Keratinocyte (primary cell): Measurements from ENCODE around the gene PPP2R5B. TPM values are rescaled to one million over a fixed set of nuclear protein-coding genes. Genes with fewer than 3 reads are reported as not detected.

ENCODE experiments used
- DNase-seq: peaks from one replicate; pipeline ENCODE4 v3.0.0-alpha.2; 2011; ENCODE audit warnings: low read depth, missing footprints, low spot score
- FAIRE-seq: peaks from 2 replicates; lab custom pipeline; 2011; peaks lifted over from hg19 to GRCh38; lab: Jason Lieb, UNC
- H2AFZ ChIP-seq: 2 replicates; pipeline ENCODE4 v1.6.0; 2012; ENCODE audit warnings: low read length, control low read depth, inconsistent platforms; ENCODE audit not compliant: control insufficient read depth
- H3K27ac ChIP-seq: 2 replicates; pipeline ENCODE4 v1.5.1; 2011; ENCODE audit warnings: low read length; ENCODE audit not compliant: control insufficient read depth, insufficient read depth
- H3K27me3 ChIP-seq: 3 replicates; pipeline ENCODE4 v1.6.0; 2011; ENCODE audit warnings: low read length; ENCODE audit not compliant: control insufficient read depth, insufficient read depth; ENCODE audit errors: extremely low read depth
- H3K36me3 ChIP-seq, 2 experiments: 2 replicates in 1 of 2; 3 replicates in 1 of 2; pipeline ENCODE4 v1.5.1; 2011; ENCODE audit warnings: low read length in 2 of 2, mild to moderate bottlenecking in 1 of 2; ENCODE audit not compliant: control insufficient read depth in 2 of 2, insufficient read depth in 2 of 2; ENCODE audit errors: extremely low read depth in 1 of 2
- H3K4me1 ChIP-seq: 3 replicates; pipeline ENCODE4 v1.5.1; 2011; ENCODE audit warnings: low read length; ENCODE audit not compliant: control insufficient read depth, insufficient read depth; ENCODE audit errors: extremely low read depth
- H3K4me2 ChIP-seq: 3 replicates; pipeline ENCODE4 v1.6.0; 2011; ENCODE audit warnings: low read depth, low read length; ENCODE audit not compliant: control insufficient read depth, insufficient read depth; ENCODE audit errors: extremely low read depth
- H3K4me3 ChIP-seq, 3 experiments: fragments of 200-600 bp in 1 of 3; sonication (generic) in 1 of 3; 2 replicates in 2 of 3; 3 replicates in 1 of 3; pipeline ENCODE4 v1.5.1; 2011 to 2016; ENCODE audit warnings: low read length in 3 of 3, mild to moderate bottlenecking in 3 of 3, control low read depth in 2 of 3, inconsistent platforms in 1 of 3, low read depth in 1 of 3, mixed read lengths in 1 of 3, mixed run types in 1 of 3, moderate library complexity in 1 of 3; ENCODE audit not compliant: control insufficient read depth in 2 of 3, insufficient read depth in 2 of 3; ENCODE audit errors: extremely low read depth in 1 of 3
- H3K79me2 ChIP-seq: 2 replicates; pipeline ENCODE4 v1.6.0; 2012; ENCODE audit warnings: low read length; ENCODE audit not compliant: control insufficient read depth, insufficient read depth
- H3K9ac ChIP-seq: 3 replicates; pipeline ENCODE4 v1.6.0; 2011; ENCODE audit warnings: low read length; ENCODE audit not compliant: control insufficient read depth, insufficient read depth; ENCODE audit errors: extremely low read depth
- H3K9me1 ChIP-seq: 3 replicates; pipeline ENCODE4 v1.6.0; 2011; ENCODE audit warnings: low read length; ENCODE audit not compliant: control insufficient read depth, insufficient read depth; ENCODE audit errors: extremely low read depth
- H3K9me3 ChIP-seq: 2 replicates; pipeline ENCODE4 v1.5.1; 2012; ENCODE audit warnings: low read depth, low read length; ENCODE audit not compliant: control insufficient read depth
- H4K20me1 ChIP-seq: 3 replicates; pipeline ENCODE4 v1.6.0; 2011; ENCODE audit warnings: low read length; ENCODE audit not compliant: control insufficient read depth, insufficient read depth; ENCODE audit errors: extremely low read depth
- EZH2 ChIP-seq: IDR thresholded peaks from one replicate; pipeline ENCODE4 v1.6.1; 2012; ENCODE audit warnings: inconsistent platforms, mild to moderate bottlenecking, low read length, moderate library complexity
- dilution Hi-C: fragments of 300-500 bp; cut with MboI; formaldehyde crosslinking; loops from one replicate; pipeline ENCODE4 v1.7.0; 2020; ENCODE audit warnings: low sequenced_read_pairs; ENCODE audit not compliant: extremely low pct_ligation_motif_present
- polyA plus RNA-seq, 5 experiments: library from polyadenylated mRNA; depleted of rRNA in 3 of 5; stranded (reverse) in 3 of 5; stranded (forward) in 1 of 5; unstranded in 1 of 5; fragments of >200 nt; gene quantifications; 1 replicate in 1 of 5; 2 replicates in 3 of 5; 3 replicates in 1 of 5; pipeline versions ENCODE4 v1.2.1 to v1.2.3, GENCODE V29; 2011 to 2012; ENCODE audit warnings: missing spikeins in 2 of 5, low read depth in 1 of 5, low replicate concordance in 1 of 5
- TF ChIP-seq, protein P1 (sequence below), 3 experiments: IDR thresholded peaks in 1 of 3; conservative IDR thresholded peaks in 1 of 3; optimal IDR thresholded peaks in 1 of 3; 2 replicates in 2 of 3; 3 replicates in 1 of 3; pipeline versions ENCODE3 to v1.5.1; 2011; ENCODE audit warnings: low read length in 3 of 3, mild to moderate bottlenecking in 3 of 3, moderate library complexity in 2 of 3, control low read depth in 1 of 3, inconsistent platforms in 1 of 3; ENCODE audit not compliant: insufficient read depth in 2 of 3; ENCODE audit errors: extremely low read depth in 1 of 3

The PPP2R5B gene
- polyA plus RNA-seq, 1 donor (not counting 4 experiments of a cell fraction or from before 2014, with no cell fraction given) = 16.4 TPM

DNA sequence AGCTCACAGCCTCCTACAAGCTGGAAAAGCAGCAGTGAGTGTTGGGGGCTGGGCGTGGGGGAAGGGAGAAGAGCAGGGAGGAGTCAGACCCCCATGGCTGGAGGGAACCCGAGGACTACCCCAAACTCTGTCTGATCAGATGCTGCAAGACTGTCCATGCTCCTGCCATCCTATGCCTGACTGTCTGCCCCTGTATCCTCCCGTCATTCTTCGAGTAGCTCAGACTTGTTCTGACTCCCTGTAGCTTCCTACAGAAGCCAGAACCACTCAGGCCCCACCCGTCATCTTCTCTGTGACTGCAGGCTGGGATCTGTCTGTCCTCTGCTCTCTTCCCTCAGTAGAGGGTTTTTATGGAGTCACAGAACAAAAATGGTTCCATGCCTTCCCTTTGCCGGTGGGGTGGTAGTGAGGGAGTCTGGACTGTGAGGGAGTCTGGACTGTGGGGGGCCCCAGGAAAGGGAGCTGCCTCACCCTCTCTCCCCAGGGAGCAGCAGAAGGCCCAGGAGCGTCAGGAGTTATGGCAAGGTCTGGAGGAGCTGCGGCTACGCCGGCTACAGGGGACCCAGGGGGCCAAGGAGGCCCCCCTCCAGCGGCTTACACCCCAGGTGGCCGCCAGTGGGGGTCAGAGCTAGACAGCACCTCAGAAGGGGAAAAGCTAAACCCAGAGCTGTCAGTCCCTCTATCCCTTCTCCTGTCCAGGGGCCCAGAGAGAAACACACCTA is 8.9 kb downstream of the PPP2R5B start:
- Histone ChIP-seq H3K27me3 (no peaks in the 10 kb centered on the region), H3K9ac (no peak overlapping the region), H3K36me3 (peaks cover 15 to 28% of the 10 kb centered on the region in 2 experiments), H2AFZ (no peak overlapping the region), H3K9me1 (no peaks in the 10 kb centered on the region), H3K4me2 (no peak overlapping the region), H3K79me2 (no peaks in the 10 kb centered on the region), H4K20me1 (no peaks in the 10 kb centered on the region), H3K27ac (no peak overlapping the region), H3K9me3 (no peaks in the 10 kb centered on the region), H3K4me3 (no peak overlapping the region), H3K4me1 (peaks cover 2% of the 10 kb centered on the region)
- dilution Hi-C loops = no loop called here
- no peak for FAIRE-seq
- TF ChIP-seq, protein P1, sequence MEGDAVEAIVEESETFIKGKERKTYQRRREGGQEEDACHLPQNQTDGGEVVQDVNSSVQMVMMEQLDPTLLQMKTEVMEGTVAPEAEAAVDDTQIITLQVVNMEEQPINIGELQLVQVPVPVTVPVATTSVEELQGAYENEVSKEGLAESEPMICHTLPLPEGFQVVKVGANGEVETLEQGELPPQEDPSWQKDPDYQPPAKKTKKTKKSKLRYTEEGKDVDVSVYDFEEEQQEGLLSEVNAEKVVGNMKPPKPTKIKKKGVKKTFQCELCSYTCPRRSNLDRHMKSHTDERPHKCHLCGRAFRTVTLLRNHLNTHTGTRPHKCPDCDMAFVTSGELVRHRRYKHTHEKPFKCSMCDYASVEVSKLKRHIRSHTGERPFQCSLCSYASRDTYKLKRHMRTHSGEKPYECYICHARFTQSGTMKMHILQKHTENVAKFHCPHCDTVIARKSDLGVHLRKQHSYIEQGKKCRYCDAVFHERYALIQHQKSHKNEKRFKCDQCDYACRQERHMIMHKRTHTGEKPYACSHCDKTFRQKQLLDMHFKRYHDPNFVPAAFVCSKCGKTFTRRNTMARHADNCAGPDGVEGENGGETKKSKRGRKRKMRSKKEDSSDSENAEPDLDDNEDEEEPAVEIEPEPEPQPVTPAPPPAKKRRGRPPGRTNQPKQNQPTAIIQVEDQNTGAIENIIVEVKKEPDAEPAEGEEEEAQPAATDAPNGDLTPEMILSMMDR (optimal IDR thresholded peaks at IDR 0.05 in 1 of 3, IDR thresholded peaks at IDR 0.05 in 1 of 3, conservative IDR thresholded peaks at IDR 0.05 in 1 of 3; ENCODE audit: extremely low read depth in 1 of 3, insufficient read depth in 2 of 3, low read length in 3 of 3) = no peak
- no peak for TF ChIP-seq EZH2
- DNase-seq = no peak

DNA sequence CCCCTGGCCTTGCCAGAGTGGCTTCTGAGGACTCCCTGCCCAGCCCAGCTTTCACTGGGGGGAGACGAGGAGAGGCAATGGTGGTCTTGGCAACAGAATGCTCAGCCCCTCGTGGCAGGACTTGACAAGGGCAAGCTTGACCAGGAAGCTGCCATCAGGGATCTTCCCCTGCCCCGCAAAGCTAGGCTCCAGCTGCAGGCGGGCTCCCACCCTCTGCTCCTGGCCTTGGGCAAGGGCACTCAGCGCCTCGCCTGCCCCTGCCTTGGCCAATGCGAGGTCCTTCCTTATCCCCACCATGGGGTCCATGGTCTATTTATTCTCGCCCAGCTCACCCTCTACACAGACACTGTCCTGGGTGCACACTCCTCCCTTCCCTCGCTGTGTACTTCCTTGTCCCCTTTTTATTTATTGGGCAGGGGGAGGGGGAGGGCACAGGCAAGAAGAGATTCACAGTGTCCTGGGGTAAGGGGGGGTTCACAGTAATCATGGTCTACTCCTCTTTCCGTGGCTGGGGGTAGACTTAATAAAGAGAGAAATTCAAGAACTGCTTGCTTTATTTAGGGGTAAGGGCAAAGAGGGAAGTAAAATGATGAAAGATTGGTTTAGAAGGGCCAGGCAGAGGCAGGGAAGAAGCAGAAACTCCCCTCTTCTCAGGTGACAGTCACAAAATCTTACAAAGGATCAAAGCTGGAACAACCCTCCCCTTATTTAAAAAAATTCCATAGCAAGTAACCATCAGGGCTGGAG is 9.6 kb downstream of the PPP2R5B start:
- Histone ChIP-seq H2AFZ (no peak overlapping the region), H3K9ac (no peak overlapping the region), H3K27ac (no peak overlapping the region), H3K27me3 (no peaks in the 10 kb centered on the region), H3K4me3 (no peak overlapping the region), H4K20me1 (no peaks in the 10 kb centered on the region), H3K9me1 (no peaks in the 10 kb centered on the region), H3K4me2 (no peak overlapping the region), H3K79me2 (no peaks in the 10 kb centered on the region), H3K9me3 (no peaks in the 10 kb centered on the region), H3K36me3 (peaks cover 13 to 26% of the 10 kb centered on the region in 2 experiments), H3K4me1 (peaks cover 2% of the 10 kb centered on the region)
- dilution Hi-C loops = no loop called here
- FAIRE-seq = no peak
- TF ChIP-seq, protein P1 (optimal IDR thresholded peaks at IDR 0.05 in 1 of 3, IDR thresholded peaks at IDR 0.05 in 1 of 3, conservative IDR thresholded peaks at IDR 0.05 in 1 of 3; ENCODE audit: extremely low read depth in 1 of 3, insufficient read depth in 2 of 3, low read length in 3 of 3) = no peak
- no peak for TF ChIP-seq EZH2
- no peak for DNase-seq
